ENCODE results near the gene SAE1. TPM values are rescaled to one million over a fixed set of nuclear protein-coding genes. Genes with fewer than 3 reads are reported as not detected.

Gene SAE1
- total RNA-seq, 2 donors from 2014 or later = 14.5 to 21.5 TPM

DNA sequence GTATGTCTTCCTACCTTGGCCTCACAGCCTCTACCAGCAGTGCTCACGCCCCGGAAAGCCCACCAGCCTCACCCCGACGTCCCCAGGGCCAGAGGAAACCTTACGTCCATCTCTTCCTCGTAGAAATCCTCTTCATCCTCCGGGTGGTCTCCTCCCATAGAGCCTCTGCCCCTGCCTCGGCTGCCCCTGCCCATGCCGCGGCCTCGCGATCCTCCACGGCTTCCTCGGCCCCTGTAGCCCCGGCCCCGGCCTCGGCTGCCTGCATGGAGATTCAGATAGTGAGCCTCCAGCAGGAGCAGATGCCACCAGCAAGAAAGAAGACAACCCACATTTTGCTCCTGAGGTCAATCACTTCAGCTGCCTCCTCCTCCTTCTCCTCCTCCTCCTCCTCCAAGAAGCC, 44.4 kb upstream of the SAE1 start:
- WGBS, 2 donors = 91 to 93% methylated on average over 17 of the region's 17 CpGs
- ATAC-seq = no peak
- Histone ChIP-seq H3K36me3 (replicated peaks in 1 of 2; ENCODE audit: insufficient read depth in 1 of 2, low read depth in 2 of 2) (peaks cover 15 to 45% of the 10 kb centered on the region in 2 donors), H3K4me3 (no peak overlapping the region), H3K27ac (no peak overlapping the region), H3K9me3 (no peaks in the 10 kb centered on the region), H3K4me1 (no peaks in the 10 kb centered on the region), H3K27me3 (no peaks in the 10 kb centered on the region)
- TF ChIP-seq, protein P1, sequence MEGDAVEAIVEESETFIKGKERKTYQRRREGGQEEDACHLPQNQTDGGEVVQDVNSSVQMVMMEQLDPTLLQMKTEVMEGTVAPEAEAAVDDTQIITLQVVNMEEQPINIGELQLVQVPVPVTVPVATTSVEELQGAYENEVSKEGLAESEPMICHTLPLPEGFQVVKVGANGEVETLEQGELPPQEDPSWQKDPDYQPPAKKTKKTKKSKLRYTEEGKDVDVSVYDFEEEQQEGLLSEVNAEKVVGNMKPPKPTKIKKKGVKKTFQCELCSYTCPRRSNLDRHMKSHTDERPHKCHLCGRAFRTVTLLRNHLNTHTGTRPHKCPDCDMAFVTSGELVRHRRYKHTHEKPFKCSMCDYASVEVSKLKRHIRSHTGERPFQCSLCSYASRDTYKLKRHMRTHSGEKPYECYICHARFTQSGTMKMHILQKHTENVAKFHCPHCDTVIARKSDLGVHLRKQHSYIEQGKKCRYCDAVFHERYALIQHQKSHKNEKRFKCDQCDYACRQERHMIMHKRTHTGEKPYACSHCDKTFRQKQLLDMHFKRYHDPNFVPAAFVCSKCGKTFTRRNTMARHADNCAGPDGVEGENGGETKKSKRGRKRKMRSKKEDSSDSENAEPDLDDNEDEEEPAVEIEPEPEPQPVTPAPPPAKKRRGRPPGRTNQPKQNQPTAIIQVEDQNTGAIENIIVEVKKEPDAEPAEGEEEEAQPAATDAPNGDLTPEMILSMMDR (IDR thresholded peaks at IDR 0.05) = no peak
- no peak for TF ChIP-seq POLR2A (IDR thresholded peaks at IDR 0.05)
- intact Hi-C loops (cut with DNase I) = no loop called here
- DNase-seq = no peak

DNA sequence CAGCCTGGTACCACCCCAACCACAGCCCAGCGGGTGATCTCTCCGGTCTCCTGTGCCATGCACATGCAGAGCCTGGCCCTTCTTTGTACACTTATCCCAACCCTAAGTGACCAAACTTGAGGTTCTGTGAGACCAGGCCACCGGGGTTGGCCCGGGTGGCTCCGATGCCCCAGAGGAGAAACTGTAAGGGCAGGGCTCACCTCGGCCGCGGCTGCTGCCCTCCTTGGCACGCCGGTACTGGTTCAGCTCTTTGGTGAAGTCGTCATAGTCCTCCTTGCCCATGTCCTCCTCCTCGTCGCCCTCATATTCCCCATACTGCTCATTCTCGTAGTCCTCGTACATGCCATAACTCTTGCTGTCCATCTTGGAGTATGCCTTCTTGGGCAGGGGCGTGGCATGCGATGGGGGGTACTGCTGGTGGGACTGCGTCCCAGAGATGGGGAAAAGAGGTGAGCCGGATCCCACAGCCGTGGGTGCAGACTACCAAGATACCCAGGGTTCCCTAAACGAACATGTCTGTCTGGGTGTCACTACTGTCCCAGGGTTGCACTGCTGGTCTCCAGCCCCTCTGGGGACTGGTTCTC, 40.8 kb upstream of the SAE1 start:
- Histone ChIP-seq H3K36me3 (replicated peaks in 1 of 2; ENCODE audit: insufficient read depth in 1 of 2, low read depth in 2 of 2) (peaks cover 10 to 18% of the 10 kb centered on the region in 2 donors), H3K9me3 (no peaks in the 10 kb centered on the region), H3K4me1 (peaks cover 19% of the 10 kb centered on the region), H3K4me3 (no peak overlapping the region), H3K27ac (no peak overlapping the region), H3K27me3 (no peaks in the 10 kb centered on the region)
- WGBS, 2 donors = 92% methylated on average over 18 to 21 of the region's 21 CpGs
- intact Hi-C loops (cut with DNase I) = no loop called here
- no peak for DNase-seq
- TF ChIP-seq, protein P1 (IDR thresholded peaks at IDR 0.05) = no peak
- no peak for TF ChIP-seq POLR2A (IDR thresholded peaks at IDR 0.05)
- no peak for ATAC-seq

DNA sequence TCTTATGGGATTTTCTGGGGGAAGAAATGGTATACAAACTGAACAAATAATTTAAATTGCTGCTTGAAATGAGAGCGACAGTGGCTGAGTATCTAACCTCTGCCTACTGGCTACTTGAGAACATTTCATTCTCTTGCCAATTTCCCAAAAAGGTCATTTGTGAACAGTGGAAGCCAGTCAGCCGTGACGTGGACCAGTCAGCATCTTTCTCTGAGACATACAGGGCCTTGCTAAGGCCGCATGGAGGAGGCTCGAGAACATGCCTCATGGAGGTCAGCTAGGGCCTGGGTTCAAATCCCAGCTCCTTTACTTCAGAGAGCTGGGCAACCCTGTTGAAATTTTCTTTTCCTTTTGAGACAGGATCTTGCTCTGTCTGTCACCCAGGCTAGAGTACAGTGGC, 37.4 kb upstream of the SAE1 start:
- no peaks in the 10 kb centered on the region for H3K27me3 ChIP-seq
- 76 to 96% methylated on average over 5 of the region's 5 CpGs for WGBS, 2 donors
- H3K36me3 ChIP-seq (replicated peaks in 1 of 2; ENCODE audit: insufficient read depth in 1 of 2, low read depth in 2 of 2) = peaks cover 9 to 10% of the 10 kb centered on the region in 2 donors
- TF ChIP-seq, protein P1 (IDR thresholded peaks at IDR 0.05) = no peak
- no peak for TF ChIP-seq POLR2A (IDR thresholded peaks at IDR 0.05)
- intact Hi-C loops (cut with DNase I) = no loop called here
- H3K4me1 ChIP-seq = peaks cover 53% of the 10 kb centered on the region
- no peak for DNase-seq
- H3K9me3 ChIP-seq = no peaks in the 10 kb centered on the region
- H3K4me3 ChIP-seq = no peak overlapping the region
- ATAC-seq = no peak
- peak overlapping the region in 2 of 4 donors; percentile 84 to 93 for H3K27ac ChIP-seq

DNA sequence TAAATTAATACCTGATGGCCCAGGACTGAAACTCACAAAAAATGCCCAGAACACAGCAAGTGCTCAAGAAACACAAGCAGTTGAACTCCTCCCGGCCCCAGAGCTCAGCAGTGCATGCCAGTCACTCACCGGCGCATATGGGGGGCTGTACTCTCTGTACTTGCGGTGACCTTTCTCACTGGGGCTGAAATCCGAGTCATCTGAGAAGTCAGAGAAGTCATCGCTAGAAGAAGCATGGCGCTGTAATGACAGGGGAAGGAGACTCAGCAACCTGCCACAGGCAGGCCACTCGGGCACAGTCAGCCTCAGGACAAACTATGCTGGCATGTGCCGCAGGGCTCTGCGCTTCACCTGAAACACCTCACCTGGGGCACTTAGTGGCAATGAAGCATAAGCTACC, 36.8 kb upstream of the SAE1 start:
- Histone ChIP-seq H3K36me3 (replicated peaks in 1 of 2; ENCODE audit: insufficient read depth in 1 of 2, low read depth in 2 of 2) (peaks cover 9 to 10% of the 10 kb centered on the region in 2 donors), H3K27me3 (no peaks in the 10 kb centered on the region), H3K27ac (peak overlapping the region; percentile 84 to 95 (median 92)), H3K9me3 (no peaks in the 10 kb centered on the region), H3K4me3 (no peak overlapping the region), H3K4me1 (peaks cover 59% of the 10 kb centered on the region)
- 75 to 79% methylated on average over 10 of the region's 10 CpGs for WGBS, 2 donors
- DNase-seq = no peak
- intact Hi-C loops (cut with DNase I) = no loop called here
- ATAC-seq = no peak
- TF ChIP-seq POLR2A (IDR thresholded peaks at IDR 0.05) = no peak
- TF ChIP-seq, protein P1 (IDR thresholded peaks at IDR 0.05) = no peak
